ENCODE measurements around the gene VWCE.

VWCE gene

GRCh38 chr11:61329871-61330270 lies 34.8 kb upstream of the VWCE start:
- DNase-seq (ENCODE audit: low spot score) = no peak

GRCh38 chr11:61328351-61328750 lies 33.2 kb upstream of the VWCE start:
- no peak for DNase-seq (ENCODE audit: low spot score)

GRCh38 chr11:61327669-61328071 lies 32.6 kb upstream of the VWCE start:
- DNase-seq (ENCODE audit: low spot score) = no peak

- DNase-seq (ENCODE audit: low spot score) = no peak
These were observed 30.7 kb upstream of the VWCE start for GRCh38 chr11:61325649-61326414.

- no peak for DNase-seq (ENCODE audit: low spot score)
These were observed 20.1 kb upstream of the VWCE start for GRCh38 chr11:61315260-61315659.

GRCh38 chr11:61310749-61311148 lies 15.6 kb upstream of the VWCE start:
- DNase-seq (ENCODE audit: low spot score) = no peak

- DNase-seq (ENCODE audit: low spot score) = no peak
These were observed 14.6 kb upstream of the VWCE start for GRCh38 chr11:61309739-61310138.

GRCh38 chr11:61309141-61309540 lies 14.0 kb upstream of the VWCE start:
- no peak for DNase-seq (ENCODE audit: low spot score)

GRCh38 chr11:61307354-61307753 lies 12.2 kb upstream of the VWCE start:
- DNase-seq (ENCODE audit: low spot score) = no peak

GRCh38 chr11:61306221-61306620 lies 11.1 kb upstream of the VWCE start:
- DNase-seq (ENCODE audit: low spot score) = no peak

- no peak for DNase-seq (ENCODE audit: low spot score)
These were observed 10.3 kb upstream of the VWCE start for GRCh38 chr11:61305417-61305816.

- DNase-seq (ENCODE audit: low spot score) = no peak
These were observed 8.6 kb upstream of the VWCE start for GRCh38 chr11:61303725-61304124.

GRCh38 chr11:61302550-61302949 lies 7.4 kb upstream of the VWCE start:
- no peak for DNase-seq (ENCODE audit: low spot score)

- DNase-seq (ENCODE audit: low spot score) = no peak
These were observed 3.6 kb upstream of the VWCE start for GRCh38 chr11:61298663-61299244.

GRCh38 chr11:61297746-61298145 lies 2.6 kb upstream of the VWCE start:
- DNase-seq (ENCODE audit: low spot score) = peak; percentile 58

- DNase-seq (ENCODE audit: low spot score) = no peak
These were observed 2.2 kb upstream of the VWCE start for GRCh38 chr11:61297341-61297740.

GRCh38 chr11:61295596-61295926 lies 445 bp upstream of the VWCE start:
- DNase-seq (ENCODE audit: low spot score) = no peak

GRCh38 chr11:61293867-61294716 lies 1.0 kb downstream of the VWCE start:
- DNase-seq (ENCODE audit: low spot score) = no peak

GRCh38 chr11:61292356-61292755 lies 2.8 kb downstream of the VWCE start:
- DNase-seq (ENCODE audit: low spot score) = no peak

- DNase-seq (ENCODE audit: low spot score) = no peak
These were observed 4.0 kb downstream of the VWCE start for GRCh38 chr11:61290905-61291690.

GRCh38 chr11:61287338-61287977 lies 7.7 kb downstream of the VWCE start:
- DNase-seq (ENCODE audit: low spot score) = no peak

GRCh38 chr11:61283613-61284012 lies 11.5 kb downstream of the VWCE start:
- no peak for DNase-seq (ENCODE audit: low spot score)

Measured in globus pallidus (tissue), 1 donor.